ENCODE measurements around the gene DGKB.

Gene DGKB

DNA sequence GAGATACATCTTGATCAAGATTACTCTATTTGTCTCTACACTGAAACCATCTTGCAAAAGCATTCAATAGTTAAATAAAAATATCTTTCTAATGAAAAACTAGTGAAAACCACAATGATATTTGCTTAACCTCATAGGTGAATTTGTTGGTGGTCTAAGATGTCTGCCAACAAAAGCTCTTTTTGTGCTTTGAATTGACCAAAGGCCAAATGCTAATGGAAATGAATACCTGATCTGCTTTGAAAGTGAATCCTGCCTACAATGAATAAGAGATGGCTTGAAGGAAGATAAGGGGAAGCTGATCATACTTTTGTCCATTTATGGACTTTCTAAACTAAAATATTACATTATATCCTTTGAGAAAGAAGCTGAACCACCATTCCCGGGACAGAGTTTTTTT is 684.2 kb downstream of the DGKB start:
- DNase-seq (ENCODE audit: low read depth in 2 of 2) = no peak

DNA sequence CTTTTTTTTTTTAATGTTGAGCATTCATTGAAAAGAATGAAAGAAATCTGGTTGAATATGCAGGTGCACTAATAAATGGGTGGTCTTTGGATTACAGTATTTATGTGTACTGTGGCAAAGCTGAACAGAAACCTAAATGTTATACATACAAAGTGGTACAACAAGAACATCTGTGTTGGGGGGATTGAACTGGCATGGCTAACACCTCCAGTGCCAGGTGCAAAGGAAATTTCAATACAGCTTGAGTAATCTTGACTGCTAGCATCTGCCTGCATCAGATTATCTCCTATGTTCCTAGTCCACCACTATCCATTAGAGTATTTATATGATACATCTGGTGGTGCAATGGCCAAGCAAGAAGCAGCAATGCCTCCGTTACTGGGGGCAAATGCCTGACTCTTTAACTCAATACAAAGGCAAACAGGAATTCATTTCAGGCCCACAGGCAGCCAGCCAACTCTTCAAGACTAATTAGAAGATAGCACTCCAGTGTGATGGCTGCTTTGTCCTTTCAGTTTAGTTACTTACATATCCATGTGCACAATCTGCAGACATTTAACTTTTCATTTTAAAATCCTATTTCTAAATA is 692.6 kb downstream of the DGKB start:
- DNase-seq (ENCODE audit: low read depth in 2 of 2) = no peak

DNA sequence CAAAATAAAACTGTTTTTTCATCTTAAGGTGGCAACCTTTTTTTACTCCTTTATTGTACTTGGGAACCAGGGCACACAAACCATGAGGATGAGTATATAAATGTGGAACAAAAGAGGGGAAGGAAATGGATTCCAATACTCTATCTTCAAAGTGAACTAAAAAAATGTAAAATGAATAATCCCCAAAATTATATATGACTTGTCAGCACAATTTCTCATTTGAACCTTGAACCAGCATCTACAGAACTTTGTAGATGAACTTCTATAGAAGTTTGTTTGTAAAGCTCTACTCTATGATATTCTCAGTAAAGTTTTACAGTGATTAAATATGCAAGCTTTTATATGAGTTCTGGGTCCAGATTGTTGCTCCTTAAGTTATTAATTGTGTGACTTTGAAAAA is 694.8 kb downstream of the DGKB start:
- DNase-seq (ENCODE audit: low read depth in 2 of 2) = no peak

- DNase-seq (ENCODE audit: low read depth in 2 of 2) = no peak
Measured at GRCh38 chr7:14207138-14207537, 695.4 kb downstream of the DGKB start.

GRCh38 chr7:14206121-14206520 is 696.4 kb downstream of the DGKB start:
- no peak for DNase-seq (ENCODE audit: low read depth in 2 of 2)

- no peak for DNase-seq (ENCODE audit: low read depth in 2 of 2)
Measured at GRCh38 chr7:14201353-14201752, 701.2 kb downstream of the DGKB start.

GRCh38 chr7:14199336-14199735 is 703.2 kb downstream of the DGKB start:
- no peak for DNase-seq (ENCODE audit: low read depth in 2 of 2)

GRCh38 chr7:14197280-14197679 is 705.3 kb downstream of the DGKB start:
- no peak for DNase-seq (ENCODE audit: low read depth in 2 of 2)

- DNase-seq (ENCODE audit: low read depth in 2 of 2) = no peak
Measured at GRCh38 chr7:14196555-14196954, 706.0 kb downstream of the DGKB start.

DNA sequence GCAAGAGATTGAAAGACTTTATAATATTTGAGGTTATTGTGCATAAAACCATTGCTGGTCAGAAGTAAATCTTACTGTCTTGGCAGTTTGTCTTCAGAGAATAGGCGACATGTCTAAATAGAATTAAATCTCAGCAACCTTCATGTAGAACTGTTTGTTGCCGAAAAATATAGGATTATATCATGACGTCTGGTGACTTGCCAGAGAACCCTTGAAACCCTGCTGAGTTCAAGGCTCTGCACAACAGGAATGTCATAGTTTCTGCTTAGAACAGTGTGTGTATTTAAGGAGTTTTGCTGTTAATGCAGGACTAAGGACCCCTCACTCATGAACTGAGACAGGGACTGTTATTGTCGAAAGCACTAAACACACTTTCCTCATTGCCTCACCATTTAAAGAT is 706.7 kb downstream of the DGKB start:
- no peak for DNase-seq (ENCODE audit: low read depth in 2 of 2)

DNA sequence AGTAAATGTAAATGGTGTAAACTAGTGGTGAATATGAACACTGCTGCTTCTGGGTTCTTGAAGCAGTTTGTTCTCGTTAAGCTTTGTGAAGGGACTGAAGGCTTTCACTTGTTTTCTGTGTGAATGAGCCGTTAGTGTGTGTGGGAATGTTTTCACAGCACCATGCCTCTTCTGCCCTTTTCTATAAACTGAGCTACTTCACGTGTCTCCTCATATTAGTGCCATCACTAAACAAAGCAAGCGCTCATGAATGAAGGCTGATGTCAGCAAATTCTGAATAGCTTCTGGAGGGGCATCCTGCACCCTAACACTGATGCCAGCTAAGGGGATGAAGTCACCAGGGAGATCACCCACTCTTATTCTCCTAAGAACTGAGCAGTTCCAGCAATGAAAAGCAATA is 707.5 kb downstream of the DGKB start:
- DNase-seq (ENCODE audit: low read depth in 2 of 2) = no peak

DNA sequence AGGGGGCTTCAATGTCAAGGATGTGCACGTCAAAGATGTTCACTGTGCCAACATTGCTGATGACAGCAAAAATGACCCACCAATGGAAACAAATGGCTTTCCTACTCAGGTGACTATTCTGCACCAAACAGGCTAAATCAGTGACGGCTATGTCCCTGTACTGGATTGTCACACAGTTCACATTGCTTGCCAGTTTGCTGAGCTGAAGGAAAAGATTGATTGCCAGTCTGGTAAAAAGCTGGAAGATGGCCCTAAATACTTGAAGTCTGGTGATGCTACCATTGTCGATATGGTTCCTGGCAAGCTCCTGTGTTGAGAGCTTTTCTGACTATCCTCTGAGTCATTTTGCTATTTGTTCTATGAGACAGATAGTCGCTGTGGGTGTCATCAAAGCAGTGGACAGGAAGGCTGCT is 710.9 kb downstream of the DGKB start:
- DNase-seq (ENCODE audit: low read depth in 2 of 2) = no peak

DNA sequence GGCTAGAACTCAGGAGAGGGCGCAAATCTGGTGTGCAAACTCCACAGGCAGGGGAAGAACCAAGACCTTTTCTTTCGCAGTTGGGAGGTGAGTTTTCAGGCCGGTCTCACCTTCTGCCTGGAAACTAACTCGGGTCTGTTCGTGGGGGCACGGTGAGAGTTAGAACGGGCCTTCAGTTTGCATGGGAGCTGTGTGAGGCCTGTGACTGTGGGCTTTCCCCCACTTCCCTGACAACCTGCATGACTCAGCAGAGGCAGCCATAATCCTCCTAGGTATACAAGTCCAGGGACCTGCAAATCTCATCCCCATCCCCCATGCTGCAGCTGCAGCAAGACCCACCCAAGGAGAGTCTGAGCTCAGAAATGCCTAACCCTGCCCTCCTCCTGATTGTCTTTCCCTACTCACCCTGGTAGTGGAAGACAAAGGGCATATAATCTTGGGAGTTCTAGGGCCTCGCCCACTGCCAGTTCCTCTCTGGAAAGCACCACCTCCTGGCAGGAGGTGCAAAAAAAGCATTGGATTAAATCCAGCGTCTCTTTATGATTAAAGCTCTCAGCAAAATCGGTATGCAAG is 718.2 kb downstream of the DGKB start:
- DNase-seq (ENCODE audit: low read depth in 2 of 2) = no peak

DNA sequence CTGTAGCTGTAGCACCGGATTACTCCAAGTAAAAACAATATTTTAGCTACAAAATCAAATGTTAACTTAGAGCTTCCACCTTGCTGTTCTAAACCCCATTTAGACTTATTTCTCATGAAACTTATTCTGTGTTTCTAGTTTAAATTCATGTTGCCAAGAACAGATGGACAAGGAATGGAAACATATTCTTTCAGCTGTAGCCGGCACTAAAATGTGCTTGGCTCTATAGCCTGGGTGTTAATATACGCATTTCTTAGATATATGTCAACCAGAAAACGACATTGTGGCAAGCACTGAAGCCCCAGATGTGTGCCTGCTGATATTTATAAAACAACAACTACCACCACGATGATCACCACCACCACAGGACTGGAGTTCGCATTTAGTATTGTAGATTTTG is 722.8 kb downstream of the DGKB start:
- no peak for DNase-seq (ENCODE audit: low read depth in 2 of 2)

GRCh38 chr7:14177876-14178275 is 724.7 kb downstream of the DGKB start:
- no peak for DNase-seq (ENCODE audit: low read depth in 2 of 2)

GRCh38 chr7:14170872-14171271 is 731.7 kb downstream of the DGKB start:
- no peak for DNase-seq (ENCODE audit: low read depth in 2 of 2)

DNA sequence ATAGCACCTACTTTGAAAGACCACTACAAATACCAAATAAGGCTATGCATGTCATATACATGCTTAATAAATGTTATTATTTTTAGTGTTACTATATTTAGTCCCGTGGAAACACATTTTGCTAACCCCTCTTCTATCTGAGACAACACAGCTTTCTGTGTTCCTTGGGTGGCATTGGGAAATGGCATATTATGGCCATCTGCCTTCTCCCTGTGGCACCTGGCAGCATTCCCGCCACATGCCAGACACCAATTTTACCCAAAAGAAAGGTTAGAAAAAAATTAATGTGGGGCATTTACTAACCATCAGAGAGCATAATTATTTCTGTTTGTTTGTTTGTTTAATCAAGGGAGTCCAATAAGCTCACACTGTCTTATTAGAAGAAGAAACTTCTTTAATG is 744.4 kb downstream of the DGKB start:
- no peak for DNase-seq (ENCODE audit: low read depth in 2 of 2)

DNA sequence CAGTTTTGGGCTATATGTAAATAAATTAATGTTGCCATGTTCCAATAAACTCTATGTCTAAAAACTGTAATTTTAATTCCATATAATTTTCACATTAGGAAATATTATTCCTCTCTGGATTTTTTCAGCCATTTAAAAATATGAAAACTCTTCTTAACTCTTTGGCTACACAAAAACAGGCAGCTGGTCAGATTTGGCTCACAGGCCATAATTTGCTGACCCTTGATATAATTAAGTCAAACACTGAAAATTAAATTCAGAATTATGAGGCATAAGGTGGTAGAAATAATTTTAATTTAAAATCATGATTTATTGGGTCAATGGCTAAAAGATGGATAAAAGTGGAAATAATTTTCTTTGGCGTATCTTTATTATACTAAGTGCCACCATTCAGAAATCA is 746.1 kb downstream of the DGKB start:
- DNase-seq (ENCODE audit: low read depth in 2 of 2) = no peak

GRCh38 chr7:14148974-14149373 is 753.6 kb downstream of the DGKB start:
- no peak for DNase-seq (ENCODE audit: low read depth in 2 of 2)

DNA sequence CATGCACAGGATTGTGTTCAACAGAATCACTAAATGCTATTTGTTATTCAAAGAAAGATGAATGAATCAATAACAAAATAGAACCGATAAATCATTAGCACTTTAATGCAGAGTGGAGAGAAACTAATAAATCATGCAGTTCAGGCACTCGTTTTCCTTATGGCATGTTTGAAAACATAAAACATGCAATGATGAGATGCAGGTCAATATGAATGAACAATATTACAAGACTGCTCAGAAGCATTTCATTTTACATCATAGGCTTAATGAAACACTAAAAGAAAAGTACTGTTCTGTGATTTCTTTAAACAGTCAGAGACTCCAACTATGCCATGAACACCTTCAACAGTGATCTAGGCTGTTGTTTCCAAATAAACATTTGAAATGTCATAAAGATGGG is 755.0 kb downstream of the DGKB start:
- DNase-seq (ENCODE audit: low read depth in 2 of 2) = no peak

DNA sequence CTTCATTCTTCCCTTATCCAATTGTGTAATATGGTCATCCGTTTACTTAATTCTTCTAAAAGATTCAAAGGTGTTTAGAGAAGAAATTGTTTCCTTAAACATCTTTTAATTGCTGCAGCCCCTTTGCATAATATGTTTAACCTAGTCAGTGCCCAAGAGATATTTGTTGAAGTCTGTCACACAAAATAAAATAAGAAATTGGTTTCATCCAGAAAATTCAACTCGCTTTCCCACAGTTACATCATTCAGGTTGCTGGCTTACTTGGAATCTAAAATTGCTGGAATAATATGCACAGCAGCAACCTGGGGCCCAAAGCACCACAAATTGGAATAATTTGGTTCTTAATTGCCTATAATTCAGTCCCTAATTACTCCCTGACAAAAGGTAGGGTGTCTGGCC is 758.0 kb downstream of the DGKB start:
- DNase-seq (ENCODE audit: low read depth in 2 of 2) = no peak

GRCh38 chr7:14144109-14144508 is 758.4 kb downstream of the DGKB start:
- DNase-seq (ENCODE audit: low read depth in 2 of 2) = no peak

DNA sequence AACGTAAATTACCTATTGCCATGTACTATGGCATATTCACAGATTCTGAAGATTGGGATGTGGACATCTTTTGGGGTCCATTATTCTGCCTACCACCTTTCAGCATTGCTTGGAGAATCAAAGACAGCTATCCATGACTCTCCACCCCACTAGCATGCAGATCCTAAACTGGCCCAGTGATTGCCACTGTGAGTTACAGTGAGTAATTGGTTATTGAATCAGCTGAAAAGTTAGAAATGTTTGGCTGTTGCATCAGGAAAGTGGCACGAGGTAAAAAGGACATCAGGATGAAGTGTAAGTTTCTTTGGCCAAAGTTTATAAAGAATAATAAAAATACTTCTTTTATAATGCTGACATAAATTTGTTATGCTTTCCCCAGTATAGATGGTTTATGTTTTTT is 764.9 kb downstream of the DGKB start:
- DNase-seq (ENCODE audit: low read depth in 2 of 2) = no peak

DNA sequence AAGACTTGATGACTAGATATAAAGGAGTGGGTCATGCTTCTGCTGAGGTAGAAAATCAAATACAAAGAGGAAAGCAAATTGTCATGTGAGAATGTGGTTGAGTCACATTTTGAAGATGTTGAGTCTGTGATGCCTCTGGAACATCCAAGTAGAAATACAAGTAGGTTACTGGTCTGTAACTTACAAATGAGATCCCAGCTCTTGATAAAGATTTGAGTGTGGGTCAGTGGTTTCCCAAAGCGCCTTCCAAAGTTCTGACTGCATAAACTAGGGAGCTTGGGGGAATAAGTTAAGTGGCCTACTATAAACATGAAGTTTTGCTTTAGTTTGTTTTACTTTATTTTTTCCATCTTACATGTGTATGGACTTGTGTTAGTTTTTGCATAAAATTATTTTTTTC is 768.8 kb downstream of the DGKB start:
- DNase-seq (ENCODE audit: low read depth in 2 of 2) = no peak
